HFFc6 (cell line): ENCODE measurements around the gene EFNA2. TPM values are rescaled to one million over a fixed set of nuclear protein-coding genes. Genes with fewer than 3 reads are reported as not detected.

ENCODE experiments used
- DNase-seq: peaks from one replicate; pipeline ENCODE4 v3.0.0-alpha.2; 2018
- H3K27ac Mint-ChIP-seq: 2 replicates; pipeline ENCODE4 v1.8.0; 2020; ENCODE audit warnings: mild to moderate bottlenecking, mixed read lengths
- H3K27me3 Mint-ChIP-seq: 2 replicates; pipeline ENCODE4 v1.8.0; 2021; ENCODE audit warnings: mild to moderate bottlenecking, moderate library complexity, mixed read lengths; ENCODE audit not compliant: insufficient read depth
- H3K36me3 Mint-ChIP-seq: 2 replicates; pipeline ENCODE4 v1.8.0; 2021; ENCODE audit warnings: low read depth, mixed read lengths
- H3K4me1 Mint-ChIP-seq: 2 replicates; pipeline ENCODE4 v1.8.0; 2020; ENCODE audit warnings: low read depth, mixed read lengths
- H3K4me3 Mint-ChIP-seq: 2 replicates; pipeline ENCODE4 v1.8.0; 2020; ENCODE audit warnings: mild to moderate bottlenecking, moderate library complexity, mixed read lengths
- H3K9me3 Mint-ChIP-seq: 2 replicates; pipeline ENCODE4 v1.8.0; 2020; ENCODE audit warnings: mild to moderate bottlenecking, mixed read lengths
- total RNA-seq, 6 experiments: library from RNA; stranded (reverse); fragmentation: NEBNext Ultra II Directional; extraction: Animal tissue kit (Norgen Biotek cat#: 25700); gene quantifications; 2 replicates in 1 of 6; 3 replicates in 5 of 6; pipeline ENCODE4 v1.2.3, GENCODE V29; 2021
- TF ChIP-seq, protein P1 (sequence below): fragments of 200-600 bp; sonication (generic); IDR thresholded peaks from 2 replicates; pipeline ENCODE4 v1.5.0; 2021; ENCODE audit warnings: antibody characterized with exemption, mild to moderate bottlenecking

EFNA2 gene
- total RNA-seq, 6 experiments from 2014 or later, result not detected

GRCh38 chr19:1311543-1312091 is 25.9 kb downstream of the EFNA2 start:
- H3K27ac Mint-ChIP-seq, result no peak overlapping the region
- no peaks in the 10 kb centered on the region for H3K36me3 Mint-ChIP-seq
- no peak overlapping the region for H3K4me3 Mint-ChIP-seq
- TF ChIP-seq, protein P1, sequence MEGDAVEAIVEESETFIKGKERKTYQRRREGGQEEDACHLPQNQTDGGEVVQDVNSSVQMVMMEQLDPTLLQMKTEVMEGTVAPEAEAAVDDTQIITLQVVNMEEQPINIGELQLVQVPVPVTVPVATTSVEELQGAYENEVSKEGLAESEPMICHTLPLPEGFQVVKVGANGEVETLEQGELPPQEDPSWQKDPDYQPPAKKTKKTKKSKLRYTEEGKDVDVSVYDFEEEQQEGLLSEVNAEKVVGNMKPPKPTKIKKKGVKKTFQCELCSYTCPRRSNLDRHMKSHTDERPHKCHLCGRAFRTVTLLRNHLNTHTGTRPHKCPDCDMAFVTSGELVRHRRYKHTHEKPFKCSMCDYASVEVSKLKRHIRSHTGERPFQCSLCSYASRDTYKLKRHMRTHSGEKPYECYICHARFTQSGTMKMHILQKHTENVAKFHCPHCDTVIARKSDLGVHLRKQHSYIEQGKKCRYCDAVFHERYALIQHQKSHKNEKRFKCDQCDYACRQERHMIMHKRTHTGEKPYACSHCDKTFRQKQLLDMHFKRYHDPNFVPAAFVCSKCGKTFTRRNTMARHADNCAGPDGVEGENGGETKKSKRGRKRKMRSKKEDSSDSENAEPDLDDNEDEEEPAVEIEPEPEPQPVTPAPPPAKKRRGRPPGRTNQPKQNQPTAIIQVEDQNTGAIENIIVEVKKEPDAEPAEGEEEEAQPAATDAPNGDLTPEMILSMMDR, result no peak
- H3K27me3 Mint-ChIP-seq, result peaks cover under 1% of the 10 kb centered on the region; the same call in 1 of the 2 replicates
- no peaks in the 10 kb centered on the region for H3K4me1 Mint-ChIP-seq
- H3K9me3 Mint-ChIP-seq, result no peaks in the 10 kb centered on the region
- DNase-seq, result no peak

GRCh38 chr19:1312767-1313694 is 27.4 kb downstream of the EFNA2 start:
- Mint-ChIP-seq H3K4me3 (no peak overlapping the region), H3K9me3 (no peaks in the 10 kb centered on the region), H3K4me1 (no peaks in the 10 kb centered on the region), H3K27me3 (peaks cover 6% of the 10 kb centered on the region; the same call in 1 of the 2 replicates), H3K36me3 (no peaks in the 10 kb centered on the region), H3K27ac (no peak overlapping the region)
- DNase-seq, result peak; percentile 30
- TF ChIP-seq, protein P1, result no peak

DNA sequence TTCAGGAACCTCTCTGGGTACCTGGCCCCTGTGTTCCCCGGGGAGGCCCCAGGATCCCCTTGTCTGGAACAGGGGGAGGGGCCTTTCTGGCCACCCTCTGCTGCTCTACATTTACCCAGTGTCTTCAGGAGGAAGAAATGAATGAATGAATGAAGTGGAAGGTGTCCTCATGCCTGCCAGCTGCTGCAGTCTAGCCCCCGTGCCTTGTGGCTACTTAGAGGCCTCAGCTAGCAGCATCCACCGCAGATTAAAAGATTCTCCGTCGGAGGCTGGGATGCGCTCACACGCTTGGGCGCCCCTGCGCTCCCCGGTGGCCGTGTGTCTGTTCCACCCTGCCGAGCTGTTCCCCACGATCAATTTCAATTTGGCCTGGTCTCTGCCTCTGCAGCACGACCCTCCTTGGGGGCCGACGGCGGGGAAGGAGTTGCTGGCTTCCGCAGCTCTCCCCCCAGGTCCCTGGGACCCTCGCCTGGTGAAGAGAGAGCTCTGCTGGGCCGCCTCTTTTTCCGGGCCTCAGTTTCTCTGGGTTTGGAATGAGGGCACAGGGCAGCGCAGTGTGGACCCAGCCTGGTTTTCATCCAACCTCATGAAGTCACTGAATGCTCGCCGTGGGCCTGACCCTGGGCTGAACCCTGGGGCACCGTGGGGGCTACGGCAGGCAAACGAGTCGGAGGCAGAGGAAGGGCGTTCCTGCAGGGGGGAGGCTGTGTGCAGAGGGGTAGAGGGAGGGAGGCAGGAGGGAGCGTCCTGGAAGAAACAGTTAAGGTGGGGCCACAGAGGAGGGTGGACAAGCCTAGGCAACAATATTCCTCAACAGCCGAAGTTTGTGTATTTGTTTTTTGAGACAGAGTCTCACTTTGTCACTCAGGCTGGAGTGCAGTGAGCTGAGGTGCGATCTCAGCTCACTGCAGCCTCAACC is 28.3 kb downstream of the EFNA2 start:
- TF ChIP-seq, protein P1, result no peak
- DNase-seq, result no peak
- H3K4me3 Mint-ChIP-seq, result no peak overlapping the region
- H3K27me3 Mint-ChIP-seq, result peaks cover 9% of the 10 kb centered on the region; the same call in 1 of the 2 replicates
- no peaks in the 10 kb centered on the region for H3K9me3 Mint-ChIP-seq
- no peaks in the 10 kb centered on the region for H3K36me3 Mint-ChIP-seq
- H3K27ac Mint-ChIP-seq, result no peak overlapping the region
- H3K4me1 Mint-ChIP-seq, result no peaks in the 10 kb centered on the region

- Mint-ChIP-seq H3K36me3 (no peaks in the 10 kb centered on the region), H3K4me3 (no peak overlapping the region), H3K27ac (no peak overlapping the region), H3K27me3 (peaks cover 12% of the 10 kb centered on the region; the same call in 1 of the 2 replicates), H3K9me3 (no peaks in the 10 kb centered on the region), H3K4me1 (no peaks in the 10 kb centered on the region)
- no peak for DNase-seq
- TF ChIP-seq, protein P1, result peak; percentile 80
Observed at GRCh38 chr19:1315470-1316166, 29.9 kb downstream of the EFNA2 start.

GRCh38 chr19:1316466-1316865 is 30.8 kb downstream of the EFNA2 start:
- Mint-ChIP-seq H3K4me3 (no peak overlapping the region), H3K27ac (no peak overlapping the region), H3K4me1 (no peaks in the 10 kb centered on the region), H3K36me3 (no peaks in the 10 kb centered on the region), H3K9me3 (no peaks in the 10 kb centered on the region), H3K27me3 (peaks cover 14% of the 10 kb centered on the region)
- DNase-seq, result no peak
- TF ChIP-seq, protein P1, result no peak
